ENCODE measurements around the gene SEC16A.

Gene SEC16A

GRCh38 chr9:136397643-136398042 lies 85.2 kb downstream of the SEC16A start:
- DNase-seq, result no peak

DNA sequence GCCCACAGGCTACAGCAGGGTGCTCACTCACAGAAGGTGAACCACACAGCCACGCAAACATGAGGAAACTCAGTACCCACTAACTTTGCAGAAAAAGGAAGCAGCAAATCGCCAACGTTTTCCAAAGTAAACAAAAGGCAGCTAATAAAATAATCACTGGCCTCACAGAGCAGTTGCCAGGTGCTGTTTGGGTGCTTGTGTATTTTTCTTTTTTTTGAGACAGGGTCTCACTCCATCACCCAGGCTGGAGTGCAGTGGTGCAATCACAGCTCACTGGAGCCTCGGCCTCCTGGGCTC lies 86.7 kb downstream of the SEC16A start:
- no peak for DNase-seq

DNA sequence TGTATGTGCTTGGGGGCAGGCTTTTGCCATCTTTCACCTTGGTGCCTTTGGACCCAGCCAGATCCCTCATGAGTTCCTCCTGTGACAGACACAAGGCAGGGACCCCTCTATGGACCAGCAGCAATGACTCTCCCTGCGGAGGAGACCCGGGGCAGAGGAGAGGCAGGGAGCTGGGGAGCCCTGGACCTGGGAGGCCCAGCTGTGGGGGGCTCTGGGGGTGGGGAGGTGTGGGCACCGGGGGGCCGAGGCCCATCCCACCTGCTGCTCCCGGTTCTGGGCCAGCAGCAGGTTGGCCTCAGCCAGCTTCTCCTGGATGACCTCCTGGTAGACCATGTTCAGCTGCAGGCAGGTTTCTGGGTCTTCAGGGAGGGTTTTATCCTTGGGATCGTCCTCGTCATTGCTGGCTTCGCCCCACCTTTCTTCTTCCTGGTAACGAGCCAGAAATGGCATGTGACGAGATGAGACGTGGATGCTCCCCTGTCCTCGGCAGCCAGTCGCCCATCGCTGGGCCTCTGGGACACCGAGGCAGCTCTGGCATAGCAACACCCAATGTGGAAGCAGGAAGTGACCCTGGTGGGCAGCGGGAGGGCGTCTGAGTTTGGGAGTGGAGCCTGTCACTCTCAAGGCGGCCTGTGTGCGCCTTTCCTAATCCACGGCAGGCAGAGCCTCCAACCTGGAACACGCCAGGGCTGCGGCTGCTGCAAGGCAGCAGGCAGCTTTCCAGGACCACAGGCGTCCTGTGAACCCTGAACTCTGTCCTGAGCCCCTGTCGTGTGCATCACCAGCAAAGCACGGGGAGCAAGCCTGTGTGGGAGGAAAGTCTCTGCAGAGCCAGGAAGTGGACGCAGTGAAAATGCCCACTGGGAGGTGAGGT lies 87.3 kb downstream of the SEC16A start:
- no peak for DNase-seq

DNA sequence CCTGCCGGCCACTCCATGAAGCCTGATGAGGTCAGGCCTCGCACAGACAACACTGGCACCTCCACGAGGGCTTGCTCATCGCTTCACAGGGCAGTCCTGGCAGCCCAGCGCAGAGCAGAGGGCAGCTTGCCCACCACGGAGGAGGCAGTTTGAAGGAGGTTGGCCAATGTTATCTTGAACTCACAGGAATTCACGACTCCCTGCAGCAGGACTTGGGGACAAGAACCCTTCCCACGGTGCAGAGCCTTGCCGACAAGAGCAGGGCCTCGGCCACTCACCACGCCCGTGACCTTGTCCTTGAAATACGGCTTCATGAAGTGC lies 87.9 kb downstream of the SEC16A start:
- DNase-seq, result no peak

GRCh38 chr9:136394312-136395019 lies 88.4 kb downstream of the SEC16A start:
- DNase-seq, result no peak

DNA sequence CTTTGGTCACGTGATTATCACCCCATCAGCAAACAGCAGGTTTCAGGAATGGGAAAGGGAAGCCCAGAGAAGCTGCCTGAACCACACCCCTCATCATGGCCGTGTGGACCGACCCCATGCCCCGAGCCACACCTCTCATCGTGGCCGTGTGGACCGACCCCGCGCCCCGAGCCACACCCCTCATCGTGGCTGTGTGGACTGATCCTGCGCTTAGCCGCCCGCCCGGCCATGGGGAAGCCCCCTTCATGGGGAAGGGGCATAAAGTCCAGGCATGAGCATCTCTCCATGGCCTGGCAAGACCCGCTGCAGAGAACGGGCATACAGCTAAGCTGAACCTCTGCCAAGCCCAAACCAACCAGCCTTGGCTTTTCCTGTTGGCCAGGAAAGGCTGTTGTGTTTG lies 89.3 kb downstream of the SEC16A start:
- no peak for DNase-seq

GRCh38 chr9:136392538-136393449 lies 90.0 kb downstream of the SEC16A start:
- no peak for DNase-seq

DNA sequence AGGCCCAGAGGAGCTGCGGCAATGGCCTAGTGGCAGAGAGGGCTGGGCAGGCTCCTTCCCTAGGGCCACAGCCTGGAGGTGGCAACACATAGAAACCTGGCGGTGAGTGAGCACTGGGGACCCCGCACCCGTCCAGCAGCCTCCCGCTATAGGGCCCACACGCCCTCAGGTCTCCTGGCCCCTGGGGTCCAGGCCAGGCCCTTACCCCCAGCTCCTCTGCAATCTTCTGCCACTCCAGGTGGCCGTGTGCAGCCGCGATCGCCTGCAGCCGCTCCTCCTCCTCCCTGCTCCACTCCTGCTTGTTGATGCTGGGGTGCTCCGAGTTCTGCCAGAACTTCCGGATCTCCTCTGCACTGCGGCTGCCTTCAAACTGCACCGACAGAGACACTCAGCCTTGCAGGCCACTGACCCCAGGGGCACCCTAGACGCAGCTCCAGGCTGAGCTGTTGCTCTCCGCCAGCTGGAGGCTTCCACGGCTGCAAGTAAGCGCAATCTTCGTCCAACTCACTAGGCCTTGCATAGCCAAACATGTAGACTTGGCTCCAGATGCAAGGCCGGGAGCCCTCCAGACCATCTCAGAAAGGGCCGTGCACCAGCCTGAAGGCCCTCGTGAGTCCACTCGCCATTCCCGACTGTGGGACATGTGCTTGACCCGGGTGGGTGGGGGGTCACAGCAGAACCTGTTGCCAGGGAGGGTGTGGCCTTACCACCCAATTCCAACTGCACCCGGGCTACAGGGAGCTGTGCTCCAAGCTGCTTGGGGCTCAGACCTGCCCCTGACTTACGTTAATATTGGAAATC lies 90.9 kb downstream of the SEC16A start:
- no peak for DNase-seq

Measured in fibroblast of skin of abdomen (primary cell).